GM12878 (cell line): Measurements from ENCODE around the gene IL20RB. TPM values are rescaled to one million over a fixed set of nuclear protein-coding genes. Genes with fewer than 3 reads are reported as not detected.

Experiments used
- ATAC-seq: fragments of 200-7000 bp; cut with Tn5 transposase; 3 replicates; pipeline ENCODE4 v1.9.1; 2020; ENCODE audit warnings: mild to moderate bottlenecking, moderate library complexity
- BruUV-seq: library from RNA; stranded (reverse); fragments of 400-500 nt; replicated peaks from 2 replicates; lab custom pipeline; 2021; lab: Mats Ljungman, UMichigan
- CTCF ChIA-PET: fragments of 300-600 bp; sonication (Branson Sonifier 250); formaldehyde crosslinking; extraction: SDS; loops from one replicate; lab custom pipeline; 2021; ENCODE audit warnings: inconsistent platforms; lab: Yijun Ruan, JAX
- POLR2A ChIA-PET: fragments of 350-600 bp; formaldehyde crosslinking; extraction: SDS; loops from one replicate; lab custom pipeline; 2021; ENCODE audit warnings: inconsistent platforms; lab: Charles Lee
- RAD21 ChIA-PET: fragments of 300-600 bp; sonication (Branson Sonifier 250); formaldehyde crosslinking; loops from one replicate; lab custom pipeline; 2023; ENCODE audit warnings: antibody characterized with exemption; ENCODE audit not compliant: unreplicated experiment; lab: Charles Lee
- SMC1A ChIA-PET: fragments of 300-600 bp; sonication (Branson Sonifier 250); formaldehyde crosslinking; loops from one replicate; lab custom pipeline; 2023; ENCODE audit not compliant: unreplicated experiment, uncharacterized antibody; lab: Charles Lee
- DNase-seq: peaks from one replicate; pipeline ENCODE4 v3.0.0-alpha.2; 2011; ENCODE audit warnings: low read depth, low spot score
- FAIRE-seq: peaks from 3 replicates; lab custom pipeline; 2011; peaks lifted over from hg19 to GRCh38; lab: Jason Lieb, UNC
- H2AFZ ChIP-seq: 2 replicates; pipeline ENCODE4 v1.6.0; 2011; ENCODE audit warnings: low read depth, low read length, control low read depth; ENCODE audit not compliant: control insufficient read depth
- H3K27ac ChIP-seq: 2 replicates; pipeline ENCODE4 v1.5.1; 2011; ENCODE audit warnings: control low read depth; ENCODE audit not compliant: control insufficient read depth, insufficient read depth
- H3K27me3 ChIP-seq, 2 experiments: replicated peaks in 1 of 2; 2 replicates each; pipeline versions ENCODE4 v1.6.0 to v1.6.1; 2011; ENCODE audit warnings: low read length in 1 of 2; ENCODE audit not compliant: control insufficient read depth in 2 of 2, insufficient read depth in 2 of 2
- H3K36me3 ChIP-seq, 2 experiments: 2 replicates each; pipeline ENCODE4 v1.5.1; 2011; ENCODE audit warnings: low read length in 1 of 2; ENCODE audit not compliant: control insufficient read depth in 2 of 2, insufficient read depth in 2 of 2
- H3K4me1 ChIP-seq: 2 replicates; pipeline ENCODE4 v1.6.1; 2011; ENCODE audit warnings: mild to moderate bottlenecking, low read length, moderate library complexity, mixed read lengths; ENCODE audit not compliant: control insufficient read depth, insufficient read depth
- H3K4me2 ChIP-seq: 2 replicates; pipeline ENCODE4 v1.6.0; 2011; ENCODE audit warnings: control low read depth; ENCODE audit not compliant: control insufficient read depth, insufficient read depth
- H3K4me3 ChIP-seq: fragments of 200-600 bp; sonication (generic); 2 replicates; pipeline ENCODE4 v1.5.1; 2016
- H3K79me2 ChIP-seq: 2 replicates; pipeline ENCODE4 v1.6.0; 2011; ENCODE audit warnings: low read length; ENCODE audit not compliant: control insufficient read depth, insufficient read depth
- H3K9ac ChIP-seq: 2 replicates; pipeline ENCODE4 v1.8.0; 2011; ENCODE audit warnings: low read length, control low read depth, mixed read lengths; ENCODE audit not compliant: control insufficient read depth, insufficient read depth
- H3K9me3 ChIP-seq: replicated peaks from 3 replicates; pipeline ENCODE4 v1.5.1; 2011; ENCODE audit warnings: mild to moderate bottlenecking, low read length; ENCODE audit not compliant: control insufficient read depth, insufficient read depth
- H4K20me1 ChIP-seq: 2 replicates; pipeline ENCODE4 v1.6.0; 2011; ENCODE audit not compliant: control insufficient read depth, insufficient read depth
- BMI1 ChIP-seq: fragments of 450-650 bp; IDR thresholded peaks from 2 replicates; pipeline ENCODE4 v1.6.1; 2016; ENCODE audit warnings: mild to moderate bottlenecking, moderate library complexity, borderline replicate concordance
- CHD2 ChIP-seq: IDR thresholded peaks from 2 replicates; pipeline ENCODE4 v1.6.1; 2011; ENCODE audit warnings: low read depth, low read length, improper control_type of control experiment, borderline replicate concordance
- MEF2A ChIP-seq: IDR thresholded peaks from 2 replicates; pipeline ENCODE4 v1.6.1; 2011; ENCODE audit warnings: low read depth, mild to moderate bottlenecking, low read length, moderate library complexity; ENCODE audit not compliant: insufficient read depth
- MYC ChIP-seq: IDR thresholded peaks from 2 replicates; pipeline ENCODE4 v1.6.1; 2011; ENCODE audit warnings: mild to moderate bottlenecking, low read length, moderate library complexity, inconsistent platforms; ENCODE audit not compliant: insufficient read depth, insufficient replicate concordance, insufficient read length, severe bottlenecking
- SP1 ChIP-seq: IDR thresholded peaks from one replicate; pipeline ENCODE4 v1.6.1; 2011; ENCODE audit warnings: low read depth, low read length
- WGBS: methylation state at CpG from one replicate; pipeline ENCODE4 v1.1.6; 2016; ENCODE audit warnings: low lambda C conversion rate; ENCODE audit not compliant: insufficient replicate concordance, insufficient coverage; ENCODE audit errors: missing lambda C conversion rate; 5-methylcytosine and 5-hydroxymethylcytosine counted together
- in situ Hi-C: fragments of 300-500 bp; cut with MboI; formaldehyde crosslinking; loops from 9 replicates; pipeline ENCODE4 v1.14.3; 2018; ENCODE audit warnings: mixed read lengths
- intact Hi-C: fragments of 100-400 bp; cut with micrococcal nuclease; formaldehyde crosslinking; loops from one replicate; pipeline ENCODE4 v1.14.2; 2022; ENCODE audit not compliant: unreplicated experiment
- polyA plus RNA-seq, 11 experiments: library from polyadenylated mRNA; depleted of rRNA in 4 of 11; unstranded in 6 of 11; stranded (reverse) in 5 of 11; fragments of >200 nt; fragmentation: Nextera tagmentation in 4 of 11; fragmentation: Illumina TruSeq in 1 of 11; extraction: Ambion mirVana in 4 of 11; extraction: Trizol in 1 of 11; gene quantifications; 1 replicate in 1 of 11; 2 replicates in 10 of 11; pipeline versions ENCODE4 v1.2.1 to v1.2.3, GENCODE V29; 2011 to 2016; ENCODE audit warnings: inconsistent platforms in 2 of 11, missing spikeins in 2 of 11, low read depth in 1 of 11
- total RNA-seq, 4 experiments: library from RNA; depleted of rRNA in 3 of 4; stranded (reverse); fragments of >200 nt in 3 of 4; fragmentation: Illumina TruSeq in 1 of 4; extraction: Trizol in 1 of 4; gene quantifications; 2 replicates each; pipeline versions ENCODE4 v1.2.1 to v1.2.3, GENCODE V29; 2013 to 2021
- TF ChIP-seq, protein P1 (sequence below): fragments of 450-650 bp; IDR thresholded peaks from 2 replicates; pipeline ENCODE4 v1.6.1; 2017; ENCODE audit warnings: borderline replicate concordance

Gene IL20RB
- total and polyA plus RNA-seq, 10 of the 15 experiments (the other 5 are each of a cell fraction or from before 2014, with no cell fraction given), result 0.21 to 1.1 (median 0.54) TPM

GRCh38 chr3:137039570-137039969 lies 81.8 kb downstream of the IL20RB start:
- intact Hi-C loops, result no loop called here
- CTCF ChIA-PET, result interaction anchor here (0.8 kb wide), 1 partner anchor 1012 kb away, joined by 3 read pairs; no protein-coding TSS in a partner anchor

DNA sequence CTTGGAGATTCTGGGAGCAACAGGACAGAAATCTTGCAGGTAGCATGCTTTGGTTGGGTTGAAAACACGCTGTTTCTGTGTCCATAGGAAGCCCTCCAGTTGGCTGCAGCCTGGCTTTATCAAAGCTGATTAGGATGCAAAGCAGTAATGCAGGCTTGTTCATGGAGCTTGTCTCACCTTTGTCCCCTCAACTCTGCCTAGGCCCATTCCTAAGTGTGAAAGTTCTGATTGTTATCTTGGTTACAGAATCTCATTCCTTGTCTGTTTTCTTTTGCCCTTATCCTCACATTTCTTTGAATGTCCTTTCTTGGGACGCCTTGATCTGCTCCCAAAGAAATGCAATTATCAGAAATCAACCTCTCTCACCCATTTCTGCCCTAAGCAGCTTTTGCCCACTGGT lies 83.5 kb downstream of the IL20RB start:
- FAIRE-seq, result no peak
- H3K79me2 ChIP-seq, result no peaks in the 10 kb centered on the region
- SMC1A ChIA-PET, result interaction anchor here (1.0 kb wide), 1 partner anchor 9 kb away, joined by 3 read pairs; no protein-coding TSS in a partner anchor
- no peak for DNase-seq
- H3K36me3 ChIP-seq, result no peaks in the 10 kb centered on the region
- intact Hi-C loops, result no loop called here
- in situ Hi-C loops, result no loop called here
- H3K27me3 ChIP-seq, result no peaks in the 10 kb centered on the region
- no TSS peak for BruUV-seq
- H3K27ac ChIP-seq, result no peak overlapping the region
- no peak overlapping the region for H3K9ac ChIP-seq
- no peak for ATAC-seq
- TF ChIP-seq CHD2 (no peak), SP1 (no peak), BMI1 (no peak), MEF2A (no peak)
- RAD21 ChIA-PET, result no interaction called here
- no peak overlapping the region for H3K4me3 ChIP-seq
- no peaks in the 10 kb centered on the region for H3K9me3 ChIP-seq
- H4K20me1 ChIP-seq, result no peaks in the 10 kb centered on the region
- 23% methylated on average over 2 of the region's 2 CpGs for WGBS
- POLR2A ChIA-PET, result no interaction called here
- no peak overlapping the region for H3K4me2 ChIP-seq
- H3K4me1 ChIP-seq, result no peaks in the 10 kb centered on the region
- no peak overlapping the region for H2AFZ ChIP-seq
- CTCF ChIA-PET, result interaction anchor here (1.4 to 3.3 kb wide), 2 partner anchors 9 to 289 kb away, joined by 3 to 14 read pairs; no protein-coding TSS in a partner anchor

More at GRCh38 chr3:137039570-137039969, 81.8 kb downstream of the IL20RB start:
- in situ Hi-C loops, result no loop called here
- no peaks in the 10 kb centered on the region for H4K20me1 ChIP-seq
- no peaks in the 10 kb centered on the region for H3K79me2 ChIP-seq
- H3K4me2 ChIP-seq, result no peak overlapping the region
- ChIA-PET SMC1A (no interaction called here), POLR2A (no interaction called here), RAD21 (no interaction called here)
- H3K27me3 ChIP-seq, result no peaks in the 10 kb centered on the region
- no peak overlapping the region for H3K4me3 ChIP-seq
- H3K4me1 ChIP-seq, result no peaks in the 10 kb centered on the region
- H3K9ac ChIP-seq, result no peak overlapping the region
- ATAC-seq, result no peak
- no peak overlapping the region for H2AFZ ChIP-seq
- H3K9me3 ChIP-seq, result no peaks in the 10 kb centered on the region
- no TSS peak for BruUV-seq
- FAIRE-seq, result no peak
- H3K36me3 ChIP-seq, result no peaks in the 10 kb centered on the region
- TF ChIP-seq, protein P1, sequence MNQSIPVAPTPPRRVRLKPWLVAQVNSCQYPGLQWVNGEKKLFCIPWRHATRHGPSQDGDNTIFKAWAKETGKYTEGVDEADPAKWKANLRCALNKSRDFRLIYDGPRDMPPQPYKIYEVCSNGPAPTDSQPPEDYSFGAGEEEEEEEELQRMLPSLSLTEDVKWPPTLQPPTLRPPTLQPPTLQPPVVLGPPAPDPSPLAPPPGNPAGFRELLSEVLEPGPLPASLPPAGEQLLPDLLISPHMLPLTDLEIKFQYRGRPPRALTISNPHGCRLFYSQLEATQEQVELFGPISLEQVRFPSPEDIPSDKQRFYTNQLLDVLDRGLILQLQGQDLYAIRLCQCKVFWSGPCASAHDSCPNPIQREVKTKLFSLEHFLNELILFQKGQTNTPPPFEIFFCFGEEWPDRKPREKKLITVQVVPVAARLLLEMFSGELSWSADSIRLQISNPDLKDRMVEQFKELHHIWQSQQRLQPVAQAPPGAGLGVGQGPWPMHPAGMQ, result no peak
- TF ChIP-seq MYC, result no peak
- no peak for DNase-seq
- H3K27ac ChIP-seq, result no peak overlapping the region
